GM19240 (cell line): Measurements from ENCODE around the gene CCDC89.

Experiments
- DNase-seq: peaks from one replicate; pipeline ENCODE4 v3.0.0; 2011; ENCODE audit warnings: low spot score; ENCODE audit not compliant: insufficient read length

Gene CCDC89

GRCh38 chr11:85685820-85686459, at the start of gene CCDC89:
Gene CCDC89, minus strand, starts transcription at chr11:85686195. Its CDS starts 65 bp downstream, at chr11:85686130.
- no peak for DNase-seq

- no peak for DNase-seq
These were observed 47.0 kb upstream of the CCDC89 start for GRCh38 chr11:85732965-85733364.

GRCh38 chr11:85726381-85726780, 40.4 kb upstream of the CCDC89 start:
- DNase-seq, result no peak

GRCh38 chr11:85725510-85726258, 39.7 kb upstream of the CCDC89 start:
- DNase-seq, result no peak

- DNase-seq, result no peak
These were observed 38.9 kb upstream of the CCDC89 start for GRCh38 chr11:85724748-85725465.

- no peak for DNase-seq
These were observed 37.1 kb upstream of the CCDC89 start for GRCh38 chr11:85723088-85723487.

GRCh38 chr11:85721191-85721590, 35.2 kb upstream of the CCDC89 start:
- no peak for DNase-seq

GRCh38 chr11:85718991-85719807, 33.2 kb upstream of the CCDC89 start:
- no peak for DNase-seq

- no peak for DNase-seq
These were observed 32.3 kb upstream of the CCDC89 start for GRCh38 chr11:85718126-85718943.

GRCh38 chr11:85717429-85717828, 31.4 kb upstream of the CCDC89 start:
- DNase-seq, result no peak

GRCh38 chr11:85712953-85713352, 27.0 kb upstream of the CCDC89 start:
- no peak for DNase-seq

- DNase-seq, result no peak
These were observed 24.9 kb upstream of the CCDC89 start for GRCh38 chr11:85710917-85711316.

- no peak for DNase-seq
These were observed 24.1 kb upstream of the CCDC89 start for GRCh38 chr11:85709941-85710702.

- DNase-seq, result no peak
These were observed 19.8 kb upstream of the CCDC89 start for GRCh38 chr11:85705800-85706199.

- no peak for DNase-seq
These were observed 19.0 kb upstream of the CCDC89 start for GRCh38 chr11:85704967-85705366.

GRCh38 chr11:85699957-85700741, 14.2 kb upstream of the CCDC89 start:
- DNase-seq, result no peak

- DNase-seq, result no peak
These were observed 12.2 kb upstream of the CCDC89 start for GRCh38 chr11:85698195-85698594.

GRCh38 chr11:85697747-85698146, 11.8 kb upstream of the CCDC89 start:
- no peak for DNase-seq

GRCh38 chr11:85695546-85695945, 9.6 kb upstream of the CCDC89 start:
- no peak for DNase-seq
